Immature natural killer cell (primary cell): ENCODE measurements around the gene MAML3. TPM values are rescaled to one million over a fixed set of nuclear protein-coding genes. Genes with fewer than 3 reads are reported as not detected.

Experiments
- DNase-seq, 3 donors: peaks; one replicate each; pipeline ENCODE4 v3.0.0; 2022; ENCODE audit warnings: mixed read lengths in 1 of 3
- H3K27ac Mint-ChIP-seq, 6 donors: one replicate each; pipeline ENCODE4 v1.8.0; 2020; ENCODE audit warnings: mixed read lengths in 6 of 6, mild to moderate bottlenecking in 5 of 6, inconsistent platforms in 4 of 6, moderate library complexity in 3 of 6
- H3K27me3 Mint-ChIP-seq, 3 donors: one replicate each; pipeline ENCODE4 v1.8.0; 2020 to 2021; ENCODE audit warnings: low read depth in 3 of 3, mild to moderate bottlenecking in 3 of 3, mixed read lengths in 3 of 3, moderate library complexity in 3 of 3, inconsistent platforms in 1 of 3
- H3K36me3 Mint-ChIP-seq, 3 donors: one replicate each; pipeline ENCODE4 v1.8.0; 2020; ENCODE audit warnings: mixed read lengths in 3 of 3, inconsistent platforms in 2 of 3, mild to moderate bottlenecking in 2 of 3
- H3K4me1 Mint-ChIP-seq, 2 donors: one replicate each; pipeline ENCODE4 v1.8.0; 2020; ENCODE audit warnings: inconsistent platforms in 2 of 2, mild to moderate bottlenecking in 2 of 2, mixed read lengths in 2 of 2, moderate library complexity in 1 of 2
- H3K4me3 Mint-ChIP-seq, 5 donors: one replicate each; pipeline ENCODE4 v1.8.0; 2020; ENCODE audit warnings: mild to moderate bottlenecking in 5 of 5, mixed read lengths in 5 of 5, inconsistent platforms in 3 of 5, moderate library complexity in 3 of 5
- H3K9me3 Mint-ChIP-seq, 6 donors: one replicate each; pipeline ENCODE4 v1.8.0; 2020; ENCODE audit warnings: mild to moderate bottlenecking in 6 of 6, mixed read lengths in 6 of 6, inconsistent platforms in 4 of 6, moderate library complexity in 3 of 6
- polyA plus RNA-seq, 3 donors: library from polyadenylated mRNA; unstranded; fragments of 300-500 nt; fragmentation: Illumina TruSeq; gene quantifications; one replicate each; pipeline ENCODE4 v1.2.3, GENCODE V29; 2021

MAML3 gene
- polyA plus RNA-seq, 3 donors from 2014 or later, result 0.41 to 1.2 TPM; not detected in 1

GRCh38 chr4:139943277-139943676, 210.7 kb downstream of the MAML3 start:
- Mint-ChIP-seq H3K36me3 (peaks cover 0 to 2% (median 0%) of the 10 kb centered on the region in 3 donors), H3K9me3 (no peaks in the 10 kb centered on the region), H3K27me3 (peaks cover 10 to 17% (median 13%) of the 10 kb centered on the region in 3 donors), H3K27ac (no peak overlapping the region), H3K4me1 (peaks cover 4 to 9% of the 10 kb centered on the region in 2 donors), H3K4me3 (no peak overlapping the region)
- no peak for DNase-seq

GRCh38 chr4:139942241-139942640, 211.7 kb downstream of the MAML3 start:
- Mint-ChIP-seq H3K36me3 (peaks cover 0 to 2% (median 0%) of the 10 kb centered on the region in 3 donors), H3K9me3 (no peaks in the 10 kb centered on the region), H3K27ac (no peak overlapping the region), H3K4me3 (no peak overlapping the region), H3K4me1 (peaks cover 4 to 8% of the 10 kb centered on the region in 2 donors), H3K27me3 (peaks cover 8 to 16% (median 15%) of the 10 kb centered on the region in 3 donors)
- no peak for DNase-seq

GRCh38 chr4:139940600-139940999, 213.4 kb downstream of the MAML3 start:
- Mint-ChIP-seq H3K4me3 (no peak overlapping the region), H3K4me1 (no peaks in the 10 kb centered on the region), H3K27ac (no peak overlapping the region), H3K9me3 (no peaks in the 10 kb centered on the region), H3K36me3 (peaks cover 0 to 2% (median 0%) of the 10 kb centered on the region in 3 donors), H3K27me3 (peaks cover 2 to 9% (median 4%) of the 10 kb centered on the region in 3 donors)
- DNase-seq, result no peak

GRCh38 chr4:139938414-139938813, 215.6 kb downstream of the MAML3 start:
- Mint-ChIP-seq H3K4me3 (no peak overlapping the region), H3K9me3 (no peaks in the 10 kb centered on the region), H3K27ac (no peak overlapping the region), H3K27me3 (peaks cover 2 to 7% (median 4%) of the 10 kb centered on the region in 3 donors), H3K4me1 (no peaks in the 10 kb centered on the region), H3K36me3 (peaks cover 0 to 2% (median 0%) of the 10 kb centered on the region in 3 donors)
- no peak for DNase-seq

GRCh38 chr4:139935911-139936310, 218.1 kb downstream of the MAML3 start:
- Mint-ChIP-seq H3K27me3 (peaks cover 0 to 3% (median 2%) of the 10 kb centered on the region in 3 donors), H3K27ac (no peak overlapping the region), H3K9me3 (no peaks in the 10 kb centered on the region), H3K4me1 (no peaks in the 10 kb centered on the region), H3K4me3 (no peak overlapping the region), H3K36me3 (no peaks in the 10 kb centered on the region)
- DNase-seq, result no peak

- Mint-ChIP-seq H3K4me1 (no peaks in the 10 kb centered on the region), H3K4me3 (no peak overlapping the region), H3K36me3 (no peaks in the 10 kb centered on the region)
Observed at GRCh38 chr4:139934708-139935195, 219.2 kb downstream of the MAML3 start.

GRCh38 chr4:139934057-139934707, 219.8 kb downstream of the MAML3 start:
- DNase-seq, result no peak
- Mint-ChIP-seq H3K36me3 (no peaks in the 10 kb centered on the region), H3K4me3 (no peak overlapping the region), H3K27ac (no peak overlapping the region), H3K9me3 (no peaks in the 10 kb centered on the region), H3K4me1 (no peaks in the 10 kb centered on the region), H3K27me3 (peaks cover 0 to 3% (median 2%) of the 10 kb centered on the region in 3 donors)

More at GRCh38 chr4:139934708-139935195, 219.2 kb downstream of the MAML3 start:
- no peaks in the 10 kb centered on the region for H3K9me3 Mint-ChIP-seq
- no peak for DNase-seq
- H3K27me3 Mint-ChIP-seq, result peaks cover 0 to 3% (median 2%) of the 10 kb centered on the region in 3 donors
- no peak overlapping the region for H3K27ac Mint-ChIP-seq

GRCh38 chr4:139933541-139933940, 220.4 kb downstream of the MAML3 start:
- Mint-ChIP-seq H3K9me3 (no peaks in the 10 kb centered on the region), H3K4me3 (no peak overlapping the region), H3K4me1 (no peaks in the 10 kb centered on the region), H3K27me3 (peaks cover 2 to 3% (median 2%) of the 10 kb centered on the region in 3 donors), H3K27ac (no peak overlapping the region), H3K36me3 (no peaks in the 10 kb centered on the region)
- DNase-seq, result no peak

- DNase-seq, result no peak
- H3K36me3 Mint-ChIP-seq, result peaks cover 0 to 3% (median 0%) of the 10 kb centered on the region in 3 donors
- H3K27ac Mint-ChIP-seq, result no peak overlapping the region
- H3K27me3 Mint-ChIP-seq, result peaks cover 2 to 4% (median 3%) of the 10 kb centered on the region in 3 donors
- H3K9me3 Mint-ChIP-seq, result no peaks in the 10 kb centered on the region
- H3K4me1 Mint-ChIP-seq, result no peaks in the 10 kb centered on the region
- H3K4me3 Mint-ChIP-seq, result no peak overlapping the region
Observed at GRCh38 chr4:139933104-139933503, 220.9 kb downstream of the MAML3 start.

GRCh38 chr4:139924782-139925181, 229.2 kb downstream of the MAML3 start:
- no peaks in the 10 kb centered on the region for H3K9me3 Mint-ChIP-seq
- no peak overlapping the region for H3K4me3 Mint-ChIP-seq
- peaks cover 0 to 3% (median 0%) of the 10 kb centered on the region in 3 donors for H3K36me3 Mint-ChIP-seq
- no peak overlapping the region for H3K27ac Mint-ChIP-seq
- no peak for DNase-seq
- H3K27me3 Mint-ChIP-seq, result peaks cover 2 to 12% (median 4%) of the 10 kb centered on the region in 3 donors
- H3K4me1 Mint-ChIP-seq, result no peaks in the 10 kb centered on the region

- Mint-ChIP-seq H3K27ac (no peak overlapping the region), H3K36me3 (no peaks in the 10 kb centered on the region), H3K9me3 (no peaks in the 10 kb centered on the region), H3K27me3 (peaks cover 2 to 8% (median 2%) of the 10 kb centered on the region in 3 donors), H3K4me1 (no peaks in the 10 kb centered on the region), H3K4me3 (no peak overlapping the region)
- DNase-seq, result no peak
Observed at GRCh38 chr4:139922406-139923024, 231.5 kb downstream of the MAML3 start.

GRCh38 chr4:139921429-139922184, 232.4 kb downstream of the MAML3 start:
- H3K27ac Mint-ChIP-seq, result no peak overlapping the region
- no peaks in the 10 kb centered on the region for H3K4me1 Mint-ChIP-seq
- DNase-seq, result no peak
- no peak overlapping the region for H3K4me3 Mint-ChIP-seq
- H3K27me3 Mint-ChIP-seq, result peaks cover 2 to 8% (median 2%) of the 10 kb centered on the region in 3 donors
- no peaks in the 10 kb centered on the region for H3K36me3 Mint-ChIP-seq
- no peaks in the 10 kb centered on the region for H3K9me3 Mint-ChIP-seq

- H3K27ac Mint-ChIP-seq, result no peak overlapping the region
- no peak overlapping the region for H3K4me3 Mint-ChIP-seq
- no peaks in the 10 kb centered on the region for H3K9me3 Mint-ChIP-seq
- DNase-seq, result no peak
- no peaks in the 10 kb centered on the region for H3K36me3 Mint-ChIP-seq
- no peaks in the 10 kb centered on the region for H3K4me1 Mint-ChIP-seq
- H3K27me3 Mint-ChIP-seq, result peaks cover 0 to 8% (median 2%) of the 10 kb centered on the region in 3 donors
Observed at GRCh38 chr4:139920486-139921002, 233.4 kb downstream of the MAML3 start.

- no peaks in the 10 kb centered on the region for H3K9me3 Mint-ChIP-seq
- no peak overlapping the region for H3K27ac Mint-ChIP-seq
- no peaks in the 10 kb centered on the region for H3K4me1 Mint-ChIP-seq
- no peak overlapping the region for H3K4me3 Mint-ChIP-seq
- H3K36me3 Mint-ChIP-seq, result no peaks in the 10 kb centered on the region
- H3K27me3 Mint-ChIP-seq, result peaks cover 0 to 8% (median 2%) of the 10 kb centered on the region in 3 donors
- DNase-seq, result no peak
Observed at GRCh38 chr4:139919521-139919920, 234.5 kb downstream of the MAML3 start.
